CD4-positive, alpha-beta T cell (primary cell): ENCODE results near the gene COA7. TPM values are rescaled to one million over a fixed set of nuclear protein-coding genes. Genes with fewer than 3 reads are reported as not detected.

Experiments
- ATAC-seq: fragments of 200-7000 bp; cut with Tn5 transposase; one replicate; pipeline ENCODE4 v1.10.0; 2022; ENCODE audit warnings: mild to moderate bottlenecking; ENCODE audit not compliant: poor library complexity
- CTCF ChIA-PET: fragments of 350-600 bp; sonication (Branson Sonifier 250); formaldehyde crosslinking; loops from one replicate; lab custom pipeline; 2021; ENCODE audit warnings: antibody characterized with exemption, inconsistent platforms; lab: Charles Lee
- POLR2A ChIA-PET: fragments of 350-600 bp; sonication (Branson Sonifier 250); formaldehyde crosslinking; loops from one replicate; lab custom pipeline; 2021; ENCODE audit warnings: antibody characterized with exemption, inconsistent platforms; lab: Charles Lee
- DNase-seq, 14 experiments: peaks; one replicate each; pipeline ENCODE4 v3.0.0-alpha.2; 2013 to 2020; ENCODE audit warnings: mixed read lengths in 2 of 14
- H3K27ac ChIP-seq, 2 donors: one replicate each; pipeline versions ENCODE4 v1.5.1 to v1.7.0; 2013; ENCODE audit warnings: low read length in 2 of 2, low read depth in 1 of 2, mild to moderate bottlenecking in 1 of 2
- H3K27me3 ChIP-seq, 2 experiments: 1 replicate in 1 of 2; 2 replicates in 1 of 2; pipeline versions ENCODE4 v1.6.1 to v1.7.0; 2013; ENCODE audit warnings: low read length in 2 of 2, control low read depth in 1 of 2, mild to moderate bottlenecking in 1 of 2, moderate library complexity in 1 of 2; ENCODE audit not compliant: insufficient read depth in 2 of 2, control insufficient read depth in 1 of 2
- H3K36me3 ChIP-seq: one replicate; pipeline ENCODE4 v1.6.1; 2013; ENCODE audit warnings: low read length, control low read depth; ENCODE audit not compliant: insufficient read depth
- H3K4me1 ChIP-seq: one replicate; pipeline ENCODE4 v1.6.1; 2013; ENCODE audit warnings: low read length, control low read depth; ENCODE audit not compliant: insufficient read depth
- H3K4me3 ChIP-seq: one replicate; pipeline ENCODE4 v1.5.1; 2013; ENCODE audit warnings: mild to moderate bottlenecking, low read length, moderate library complexity
- H3K9me3 ChIP-seq, 2 experiments: 1 replicate in 1 of 2; 2 replicates in 1 of 2; pipeline versions ENCODE4 v1.6.1 to v1.7.0; 2013; ENCODE audit warnings: low read length in 2 of 2, mild to moderate bottlenecking in 2 of 2, control low read depth in 1 of 2, moderate library complexity in 1 of 2; ENCODE audit not compliant: control insufficient read depth in 1 of 2, insufficient read depth in 1 of 2
- H3K27ac Mint-ChIP-seq: one replicate; pipeline ENCODE4 v1.8.0; 2020; ENCODE audit warnings: mixed read lengths
- H3K27me3 Mint-ChIP-seq: one replicate; pipeline ENCODE4 v1.8.0; 2021; ENCODE audit warnings: mixed read lengths
- H3K36me3 Mint-ChIP-seq: one replicate; pipeline ENCODE4 v1.8.0; 2021; ENCODE audit warnings: low read depth, mixed read lengths
- H3K4me1 Mint-ChIP-seq: one replicate; pipeline ENCODE4 v1.8.0; 2021; ENCODE audit warnings: low read depth, mixed read lengths
- H3K4me3 Mint-ChIP-seq: one replicate; pipeline ENCODE4 v1.8.0; 2020; ENCODE audit warnings: mild to moderate bottlenecking, mixed read lengths
- H3K9me3 Mint-ChIP-seq: one replicate; pipeline ENCODE4 v1.8.0; 2020; ENCODE audit warnings: mixed read lengths
- intact Hi-C, 2 experiments: fragments of 100-400 bp; cut with DNase I in 1 of 2; cut with micrococcal nuclease in 1 of 2; formaldehyde crosslinking; loops; one replicate each; pipeline versions ENCODE4 v1.15.1 to v1.9.0; 2023 to 2025; cut with DNase I, micrococcal nuclease
- total RNA-seq, 174 experiments: library from RNA in 2 of 174; stranded (reverse) in 2 of 174; gene quantifications; one replicate each; pipeline ENCODE4 v1.2.3 and lab custom pipeline; 2021 to 2026
- TF ChIP-seq, protein P1 (sequence below): fragments of 200-600 bp; IDR thresholded peaks from one replicate; pipeline ENCODE4 v1.8.0; 2022; ENCODE audit warnings: antibody characterized with exemption, mild to moderate bottlenecking

COA7 gene
- total RNA-seq, 2 experiments from 2014 or later: 0.99 to 1.1 TPM

DNA sequence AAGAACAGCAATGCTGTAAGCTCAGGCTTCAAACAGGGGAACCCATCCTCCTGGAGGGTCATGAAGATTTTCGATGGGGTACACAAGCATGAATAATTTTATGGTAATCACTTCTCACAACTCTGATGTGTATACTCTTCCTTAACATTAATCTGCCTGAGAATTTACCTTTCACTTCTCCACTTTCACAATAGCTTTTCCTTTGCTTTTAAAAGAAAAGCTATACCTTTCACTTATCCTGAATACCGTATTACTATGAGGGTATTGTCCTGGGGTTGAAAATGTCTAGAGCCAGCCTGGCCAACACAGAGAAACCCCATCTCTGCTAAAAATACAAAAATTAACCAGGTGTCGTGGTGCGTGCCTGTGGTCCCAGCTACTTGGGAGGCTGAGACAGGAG lies 15.4 kb upstream of the COA7 start:
- no peaks in the 10 kb centered on the region for H3K4me1 Mint-ChIP-seq
- Histone ChIP-seq H3K9me3 (no peaks in the 10 kb centered on the region), H3K4me3 (no peak overlapping the region), H3K27me3 (no peaks in the 10 kb centered on the region), H3K27ac (no peak overlapping the region), H3K36me3 (no peaks in the 10 kb centered on the region), H3K4me1 (peaks cover 2% of the 10 kb centered on the region)
- H3K9me3 Mint-ChIP-seq: no peaks in the 10 kb centered on the region
- ChIA-PET CTCF (no interaction called here), POLR2A (interaction anchor here (1.1 kb wide), 1 partner anchor 12 kb away, joined by 4 read pairs; no protein-coding TSS in a partner anchor)
- TF ChIP-seq, protein P1, sequence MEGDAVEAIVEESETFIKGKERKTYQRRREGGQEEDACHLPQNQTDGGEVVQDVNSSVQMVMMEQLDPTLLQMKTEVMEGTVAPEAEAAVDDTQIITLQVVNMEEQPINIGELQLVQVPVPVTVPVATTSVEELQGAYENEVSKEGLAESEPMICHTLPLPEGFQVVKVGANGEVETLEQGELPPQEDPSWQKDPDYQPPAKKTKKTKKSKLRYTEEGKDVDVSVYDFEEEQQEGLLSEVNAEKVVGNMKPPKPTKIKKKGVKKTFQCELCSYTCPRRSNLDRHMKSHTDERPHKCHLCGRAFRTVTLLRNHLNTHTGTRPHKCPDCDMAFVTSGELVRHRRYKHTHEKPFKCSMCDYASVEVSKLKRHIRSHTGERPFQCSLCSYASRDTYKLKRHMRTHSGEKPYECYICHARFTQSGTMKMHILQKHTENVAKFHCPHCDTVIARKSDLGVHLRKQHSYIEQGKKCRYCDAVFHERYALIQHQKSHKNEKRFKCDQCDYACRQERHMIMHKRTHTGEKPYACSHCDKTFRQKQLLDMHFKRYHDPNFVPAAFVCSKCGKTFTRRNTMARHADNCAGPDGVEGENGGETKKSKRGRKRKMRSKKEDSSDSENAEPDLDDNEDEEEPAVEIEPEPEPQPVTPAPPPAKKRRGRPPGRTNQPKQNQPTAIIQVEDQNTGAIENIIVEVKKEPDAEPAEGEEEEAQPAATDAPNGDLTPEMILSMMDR: no peak
- ATAC-seq: no peak
- no peaks in the 10 kb centered on the region for H3K27me3 Mint-ChIP-seq
- H3K27ac Mint-ChIP-seq: no peak overlapping the region
- DNase-seq: no peak
- H3K4me3 Mint-ChIP-seq: no peak overlapping the region
- intact Hi-C loops: no loop called here
- no peaks in the 10 kb centered on the region for H3K36me3 Mint-ChIP-seq

DNA sequence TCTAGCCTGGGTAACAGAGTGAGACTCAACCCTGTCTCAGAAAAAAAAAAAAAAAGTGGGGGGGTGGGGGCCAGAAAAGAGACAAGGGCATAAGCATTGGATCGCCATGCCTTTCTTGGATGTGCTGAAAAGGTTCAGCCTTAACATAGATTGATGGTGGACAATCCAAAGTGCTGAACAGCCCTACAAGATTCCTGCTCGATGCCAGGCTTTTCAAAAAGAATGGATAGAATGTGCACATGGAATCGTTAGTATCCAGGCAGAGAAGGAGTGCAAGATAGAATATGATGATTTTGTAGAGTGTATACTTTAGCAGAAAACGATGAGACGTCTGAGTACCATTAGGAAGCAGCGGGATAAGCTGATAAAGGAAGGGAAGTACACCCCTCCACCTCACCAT lies 10.9 kb upstream of the COA7 start:
- H3K36me3 Mint-ChIP-seq: no peaks in the 10 kb centered on the region
- ChIA-PET CTCF (no interaction called here), POLR2A (no interaction called here)
- ATAC-seq (no peak), DNase-seq (no peak)
- no peak overlapping the region for H3K4me3 Mint-ChIP-seq
- Histone ChIP-seq H3K27ac (no peak overlapping the region), H3K36me3 (no peaks in the 10 kb centered on the region), H3K9me3 (no peaks in the 10 kb centered on the region), H3K4me1 (peaks cover 2% of the 10 kb centered on the region), H3K4me3 (no peak overlapping the region), H3K27me3 (no peaks in the 10 kb centered on the region)
- no peaks in the 10 kb centered on the region for H3K9me3 Mint-ChIP-seq
- no peak overlapping the region for H3K27ac Mint-ChIP-seq
- H3K27me3 Mint-ChIP-seq: no peaks in the 10 kb centered on the region
- H3K4me1 Mint-ChIP-seq: no peaks in the 10 kb centered on the region
- intact Hi-C loops: no loop called here
- TF ChIP-seq, protein P1: no peak

- ChIA-PET POLR2A (no interaction called here), CTCF (interaction anchor here (0.9 kb wide), 1 partner anchor 72 kb away, joined by 3 read pairs; no protein-coding TSS in a partner anchor)
- no peak overlapping the region for H3K4me3 Mint-ChIP-seq
- no peak for DNase-seq
- no peak overlapping the region for H3K27ac Mint-ChIP-seq
- Histone ChIP-seq H3K36me3 (no peaks in the 10 kb centered on the region), H3K9me3 (no peaks in the 10 kb centered on the region), H3K4me1 (peaks cover 11% of the 10 kb centered on the region), H3K27me3 (no peaks in the 10 kb centered on the region), H3K27ac (no peak overlapping the region), H3K4me3 (no peak overlapping the region)
- H3K4me1 Mint-ChIP-seq: peaks cover 6% of the 10 kb centered on the region
- TF ChIP-seq, protein P1: no peak
- H3K36me3 Mint-ChIP-seq: no peaks in the 10 kb centered on the region
- intact Hi-C loops: no loop called here
- H3K9me3 Mint-ChIP-seq: no peaks in the 10 kb centered on the region
- no peaks in the 10 kb centered on the region for H3K27me3 Mint-ChIP-seq
- no peak for ATAC-seq
These were observed 9.9 kb upstream of the COA7 start for GRCh38 chr1:52707927-52708655.
